Endothelial cell (in vitro differentiated cells): Measurements from ENCODE around the gene AMELY. TPM values are rescaled to one million over a fixed set of nuclear protein-coding genes. Genes with fewer than 3 reads are reported as not detected.

Experiments
- DNase-seq: peaks from one replicate; pipeline ENCODE4 v3.0.0; 2021; ENCODE audit warnings: low spot score
- H3K27ac Mint-ChIP-seq: one replicate; pipeline ENCODE4 v1.8.0; 2021; ENCODE audit warnings: mixed read lengths, inconsistent platforms; ENCODE audit not compliant: unreplicated experiment
- H3K27me3 Mint-ChIP-seq: one replicate; pipeline ENCODE4 v1.8.0; 2021; ENCODE audit warnings: mild to moderate bottlenecking, moderate library complexity, mixed read lengths, inconsistent platforms; ENCODE audit not compliant: unreplicated experiment
- H3K36me3 Mint-ChIP-seq: one replicate; pipeline ENCODE4 v1.8.0; 2021; ENCODE audit warnings: mild to moderate bottlenecking, low read depth, mixed read lengths, inconsistent platforms; ENCODE audit not compliant: unreplicated experiment
- H3K4me1 Mint-ChIP-seq: one replicate; pipeline ENCODE4 v1.8.0; 2021; ENCODE audit warnings: mild to moderate bottlenecking, mixed read lengths, inconsistent platforms; ENCODE audit not compliant: unreplicated experiment
- H3K4me3 Mint-ChIP-seq: one replicate; pipeline ENCODE4 v1.8.0; 2021; ENCODE audit warnings: mild to moderate bottlenecking, mixed read lengths, inconsistent platforms; ENCODE audit not compliant: unreplicated experiment
- H3K9me3 Mint-ChIP-seq: one replicate; pipeline ENCODE4 v1.8.0; 2021; ENCODE audit warnings: mixed read lengths, inconsistent platforms; ENCODE audit not compliant: unreplicated experiment
- CTCF ChIP-seq: fragments of 200-600 bp; sonication (generic); IDR thresholded peaks from one replicate; pipeline ENCODE4 v1.5.0; 2021; ENCODE audit warnings: antibody characterized with exemption; ENCODE audit not compliant: unreplicated experiment
- long read RNA-seq: library from polyadenylated mRNA; unstranded; transcript quantifications from one replicate; pipeline ENCODE4 v2.0.0, GENCODE V29; 2020; ENCODE audit not compliant: unreplicated experiment
- total RNA-seq: library from RNA; stranded (reverse); fragmentation: NEBNext Ultra II Directional; extraction: Animal tissue kit (Norgen Biotek cat#: 25700); gene quantifications from one replicate; pipeline ENCODE4 v1.2.1, GENCODE V29; 2021; ENCODE audit not compliant: unreplicated experiment

The AMELY gene
- not detected for total RNA-seq
- long read RNA-seq = 0 reads

- peak; percentile 28 for DNase-seq
- H3K27ac Mint-ChIP-seq = no peak within 1 kb of the TSS
- peak within 1 kb of the TSS; percentile 87 for H3K4me3 Mint-ChIP-seq
- no peaks in the 10 kb centered on the region for H3K9me3 Mint-ChIP-seq
- peaks cover 3% of the 10 kb centered on the region for H3K4me1 Mint-ChIP-seq
- no peak for TF ChIP-seq CTCF
- H3K36me3 Mint-ChIP-seq = no peaks in the 10 kb centered on the region
- H3K27me3 Mint-ChIP-seq = peaks cover 2% of the 10 kb centered on the region
These were observed at the start of gene AMELY for GRCh38 chrY:6911253-6911881. TSS of gene AMELY (minus strand) at chrY:6911752. CDS start at chrY:6872608, 39,144 bp downstream.

GRCh38 chrY:6949947-6950346 is 38.4 kb upstream of the AMELY start:
- no peak for DNase-seq
- no peaks in the 10 kb centered on the region for H3K36me3 Mint-ChIP-seq
- H3K27me3 Mint-ChIP-seq = no peaks in the 10 kb centered on the region
- no peaks in the 10 kb centered on the region for H3K4me1 Mint-ChIP-seq
- TF ChIP-seq CTCF = no peak
- no peak overlapping the region for H3K4me3 Mint-ChIP-seq
- no peaks in the 10 kb centered on the region for H3K9me3 Mint-ChIP-seq
- no peak overlapping the region for H3K27ac Mint-ChIP-seq

- no peak for TF ChIP-seq CTCF
- no peak for DNase-seq
- no peak overlapping the region for H3K27ac Mint-ChIP-seq
- no peak overlapping the region for H3K4me3 Mint-ChIP-seq
- H3K36me3 Mint-ChIP-seq = no peaks in the 10 kb centered on the region
- H3K27me3 Mint-ChIP-seq = no peaks in the 10 kb centered on the region
- no peaks in the 10 kb centered on the region for H3K9me3 Mint-ChIP-seq
- no peaks in the 10 kb centered on the region for H3K4me1 Mint-ChIP-seq
These were observed 36.8 kb upstream of the AMELY start for GRCh38 chrY:6948378-6948777.

GRCh38 chrY:6947695-6948094 is 36.1 kb upstream of the AMELY start:
- DNase-seq = no peak
- H3K4me1 Mint-ChIP-seq = no peaks in the 10 kb centered on the region
- no peak for TF ChIP-seq CTCF
- H3K27me3 Mint-ChIP-seq = no peaks in the 10 kb centered on the region
- no peaks in the 10 kb centered on the region for H3K9me3 Mint-ChIP-seq
- no peak overlapping the region for H3K4me3 Mint-ChIP-seq
- no peaks in the 10 kb centered on the region for H3K36me3 Mint-ChIP-seq
- H3K27ac Mint-ChIP-seq = no peak overlapping the region

GRCh38 chrY:6935497-6935896 is 23.9 kb upstream of the AMELY start:
- DNase-seq = no peak
- H3K27me3 Mint-ChIP-seq = no peaks in the 10 kb centered on the region
- no peak overlapping the region for H3K27ac Mint-ChIP-seq
- no peaks in the 10 kb centered on the region for H3K36me3 Mint-ChIP-seq
- H3K4me3 Mint-ChIP-seq = no peak overlapping the region
- TF ChIP-seq CTCF = no peak
- H3K4me1 Mint-ChIP-seq = no peaks in the 10 kb centered on the region
- no peaks in the 10 kb centered on the region for H3K9me3 Mint-ChIP-seq
